ENCODE measurements around the gene CNDP2. TPM values are rescaled to one million over a fixed set of nuclear protein-coding genes. Genes with fewer than 3 reads are reported as not detected.

The CNDP2 gene
- total and polyA plus RNA-seq, 2 of the 13 experiments (the other 11 are each of a cell fraction or from before 2014, with no cell fraction given), result 64.7 to 80.8 TPM

- TF ChIP-seq SMAD9 (CRISPR knock-in tag; IDR thresholded peaks at IDR 0.05) (0 out of 2 replicates have a peak, but pooled peaks have one; percentile 53), MED13 (CRISPR knock-in tag; IDR thresholded peaks at IDR 0.05) (no peak; the same call in 1 of the 2 replicates), E2F2 (CRISPR knock-in tag; IDR thresholded peaks at IDR 0.05; ENCODE audit: borderline replicate concordance) (0 out of 2 replicates have a peak, but pooled peaks have one; percentile 21), HNRNPLL (IDR thresholded peaks at IDR 0.05; ENCODE audit: low read depth, low read length, poor library complexity, severe bottlenecking) (peak; percentile 90), RFXANK (CRISPR knock-in tag; IDR thresholded peaks at IDR 0.05) (peak; percentile 41; the same call in 1 of the 2 replicates), GLMP (CRISPR knock-in tag; IDR thresholded peaks at IDR 0.05; ENCODE audit: borderline replicate concordance) (no peak), PREB (CRISPR knock-in tag; IDR thresholded peaks at IDR 0.05) (no peak), NAIF1 (CRISPR knock-in tag; IDR thresholded peaks at IDR 0.05; ENCODE audit: borderline replicate concordance) (peak; percentile 82; the same call in 1 of the 2 replicates), RARA (CRISPR knock-in tag; IDR thresholded peaks at IDR 0.05) (0 out of 2 replicates have a peak, but pooled peaks have one; percentile 11), RFXAP (CRISPR knock-in tag; IDR thresholded peaks at IDR 0.05; ENCODE audit: borderline replicate concordance) (peak; percentile 32; the same call in 1 of the 2 replicates), ZFP82 (CRISPR knock-in tag; IDR thresholded peaks at IDR 0.05; ENCODE audit: borderline replicate concordance) (peak; percentile 31; the same call in 1 of the 2 replicates), GABPA (IDR thresholded peaks at IDR 0.05; ENCODE audit: low read depth, low read length) (peak; percentile 87), GABPA (CRISPR knock-in tag; IDR thresholded peaks at IDR 0.05; ENCODE audit: low read depth) (peak; percentile 94), ZNF713 (CRISPR knock-in tag; IDR thresholded peaks at IDR 0.05) (peak; percentile 19; the same call in 1 of the 2 replicates), ZFX (CRISPR knock-in tag; IDR thresholded peaks at IDR 0.05; ENCODE audit: low read depth) (peak; percentile 97), NFYC (CRISPR knock-in tag; IDR thresholded peaks at IDR 0.05) (peak; percentile 85), ZNF720 (CRISPR knock-in tag; IDR thresholded peaks at IDR 0.05) (no peak), TP53 (CRISPR knock-in tag; conservative IDR thresholded peaks at IDR 0.05) (0 out of 2 replicates have a peak, but pooled peaks have one; percentile 25), ARNTL (CRISPR knock-in tag; IDR thresholded peaks at IDR 0.05) (peak; percentile 91), ZNF232 (CRISPR knock-in tag; IDR thresholded peaks at IDR 0.05; ENCODE audit: borderline replicate concordance) (peak; percentile 38; the same call in 1 of the 2 replicates), TMF1 (CRISPR knock-in tag; IDR thresholded peaks at IDR 0.05; ENCODE audit: low read depth) (no peak), KLF11 (CRISPR knock-in tag; IDR thresholded peaks at IDR 0.05) (peak; percentile 78; the same call in 1 of the 2 replicates), MEIS2 (CRISPR knock-in tag; IDR thresholded peaks at IDR 0.05) (peak; percentile 43; the same call in 1 of the 2 replicates), NR3C1 (CRISPR knock-in tag; IDR thresholded peaks at IDR 0.05) (no peak), CTCF (CRISPR knock-in tag; IDR thresholded peaks at IDR 0.05) (0 out of 2 replicates have a peak, but pooled peaks have one; percentile 1), POGZ (CRISPR knock-in tag; IDR thresholded peaks at IDR 0.05) (peak; percentile 79)
Measured at GRCh38 chr18:74495581-74496507, at the start of gene CNDP2 (continued).

Data from HepG2 (cell line).